ENCODE results near the gene LTB. TPM values are rescaled to one million over a fixed set of nuclear protein-coding genes. Genes with fewer than 3 reads are reported as not detected.

Gene LTB
- total and polyA plus RNA-seq, 2 donors = 128 to 337 TPM

DNA sequence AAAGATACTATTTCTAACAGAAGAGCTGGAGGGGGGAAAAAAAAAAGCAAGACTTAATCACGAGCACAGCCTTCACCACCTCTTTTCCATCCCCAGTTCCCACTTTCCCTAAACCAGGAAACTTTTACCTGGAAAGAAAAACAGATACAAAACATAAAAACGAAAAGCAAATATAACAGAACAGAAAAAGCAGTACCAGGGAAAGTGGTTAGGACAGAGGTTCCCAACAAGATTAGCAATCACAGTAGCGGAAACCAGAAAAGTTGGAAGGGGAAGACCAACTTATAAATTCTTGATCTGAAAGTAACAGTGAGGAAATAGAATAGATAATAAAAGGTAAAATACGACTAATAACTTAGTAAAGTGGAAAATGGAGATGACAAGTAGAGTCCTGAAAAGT is 41.6 kb downstream of the LTB start:
- Histone ChIP-seq H3K27me3 (ENCODE audit: control insufficient read depth in 2 of 2, insufficient read depth in 1 of 2, low read length in 1 of 2) (no peaks in the 10 kb centered on the region), H3K4me1 (ENCODE audit: control insufficient read depth in 2 of 2, insufficient read depth in 2 of 2, low read length in 2 of 2) (peaks cover 26 to 30% of the 10 kb centered on the region in 2 donors), H3K36me3 (ENCODE audit: control insufficient read depth in 2 of 2, insufficient read depth in 2 of 2, low read length in 1 of 2) (peaks cover 37 to 50% of the 10 kb centered on the region in 2 donors), H3K9me3 (ENCODE audit: control insufficient read depth in 2 of 2, insufficient read depth in 1 of 2, low read length in 1 of 2) (no peaks in the 10 kb centered on the region), H3K27ac (ENCODE audit: low read depth in 1 of 2, low read length in 1 of 2) (peak overlapping the region in 1 of 2 donors; percentile 92), H3K4me3 (ENCODE audit: low read length in 2 of 2) (peak overlapping the region; percentile 49 to 67)
- DNase-seq (ENCODE audit: low read depth in 6 of 9, low spot score in 9 of 9) = no peak
- WGBS = 25% methylated on average over 4 of the region's 4 CpGs

DNA sequence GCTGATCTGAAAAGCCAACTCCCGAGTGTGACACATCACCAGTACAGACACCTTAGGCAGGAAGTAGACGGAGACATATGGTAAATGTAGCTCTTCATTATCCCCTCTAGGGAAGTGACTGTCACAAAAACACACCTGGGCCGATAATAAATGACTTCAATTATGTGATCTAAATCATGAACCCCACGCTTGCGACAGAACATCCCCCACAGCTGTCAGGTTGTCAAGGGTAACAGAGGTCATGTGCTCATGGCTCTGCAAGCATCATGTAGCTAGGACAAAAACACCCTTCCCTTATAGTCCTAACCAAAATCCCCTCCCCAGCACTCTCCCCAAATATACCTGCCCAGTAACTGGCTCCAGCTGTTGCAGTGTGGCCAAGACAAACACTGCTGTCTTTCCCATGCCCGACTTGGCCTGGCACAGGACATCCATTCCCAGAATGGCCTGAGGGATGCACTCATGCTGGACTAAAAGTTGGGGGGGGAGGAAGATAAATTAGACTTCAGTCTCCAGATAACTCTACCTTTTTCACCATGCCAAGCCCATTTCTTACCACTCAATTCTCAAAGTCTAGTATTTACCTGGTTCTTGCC is 43.3 kb downstream of the LTB start:
- no peaks in the 10 kb centered on the region for H3K27me3 ChIP-seq (ENCODE audit: control insufficient read depth in 2 of 2, insufficient read depth in 1 of 2, low read length in 1 of 2)
- no peaks in the 10 kb centered on the region for H3K9me3 ChIP-seq (ENCODE audit: control insufficient read depth in 2 of 2, insufficient read depth in 1 of 2, low read length in 1 of 2)
- H3K4me3 ChIP-seq (ENCODE audit: low read length in 2 of 2) = no peak overlapping the region
- H3K4me1 ChIP-seq (ENCODE audit: control insufficient read depth in 2 of 2, insufficient read depth in 2 of 2, low read length in 2 of 2) = peaks cover 26 to 30% of the 10 kb centered on the region in 2 donors
- WGBS = 81% methylated on average over 6 of the region's 6 CpGs
- H3K27ac ChIP-seq (ENCODE audit: low read depth in 1 of 2, low read length in 1 of 2) = no peak overlapping the region
- peaks cover 55 to 68% of the 10 kb centered on the region in 2 donors for H3K36me3 ChIP-seq (ENCODE audit: control insufficient read depth in 2 of 2, insufficient read depth in 2 of 2, low read length in 1 of 2)
- no peak for DNase-seq (ENCODE audit: low read depth in 6 of 9, low spot score in 9 of 9)

DNA sequence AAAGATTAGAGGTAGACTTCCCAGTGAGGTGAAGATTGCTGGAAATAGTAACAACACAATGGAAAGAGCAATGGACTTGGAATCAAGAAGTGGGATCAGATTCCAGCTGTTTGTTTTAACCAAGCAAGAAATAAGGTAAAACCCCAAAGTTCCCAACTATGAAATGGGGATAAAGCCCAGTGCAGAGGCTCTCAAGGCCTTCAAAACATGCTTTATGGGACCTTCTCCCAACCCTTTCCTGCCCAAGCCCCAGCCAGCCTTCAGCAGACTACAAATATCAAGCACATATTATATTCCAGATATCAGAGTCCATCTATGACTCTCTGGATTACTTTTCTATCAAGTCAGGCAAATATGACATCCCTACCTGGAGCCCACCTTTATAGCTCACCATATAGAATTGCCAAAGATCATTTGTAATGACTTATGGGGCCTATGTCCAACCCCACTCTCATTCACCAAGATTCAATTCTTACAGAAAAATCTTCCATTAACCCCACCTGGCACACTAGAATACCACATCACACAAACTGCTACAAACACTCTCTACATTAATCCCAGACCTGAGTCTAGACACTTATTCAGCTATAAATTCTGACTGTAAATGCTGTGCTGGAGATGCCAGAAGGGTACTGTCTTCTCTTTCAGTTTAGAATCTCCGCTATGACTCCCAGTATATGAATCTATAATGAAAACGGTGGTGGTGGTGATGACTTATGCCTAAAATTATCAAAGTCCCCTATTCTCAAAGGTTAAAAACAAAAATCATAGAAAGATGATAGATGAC is 46.5 kb downstream of the LTB start:
- no peaks in the 10 kb centered on the region for H3K9me3 ChIP-seq (ENCODE audit: control insufficient read depth in 2 of 2, insufficient read depth in 1 of 2, low read length in 1 of 2)
- no peak overlapping the region for H3K4me3 ChIP-seq (ENCODE audit: low read length in 2 of 2)
- H3K36me3 ChIP-seq (ENCODE audit: control insufficient read depth in 2 of 2, insufficient read depth in 2 of 2, low read length in 1 of 2) = peaks cover 85 to 100% of the 10 kb centered on the region in 2 donors
- WGBS = 48% methylated on average over 2 of the region's 2 CpGs
- H3K27me3 ChIP-seq (ENCODE audit: control insufficient read depth in 2 of 2, insufficient read depth in 1 of 2, low read length in 1 of 2) = no peaks in the 10 kb centered on the region
- H3K27ac ChIP-seq (ENCODE audit: low read depth in 1 of 2, low read length in 1 of 2) = no peak overlapping the region
- peaks cover 20 to 23% of the 10 kb centered on the region in 2 donors for H3K4me1 ChIP-seq (ENCODE audit: control insufficient read depth in 2 of 2, insufficient read depth in 2 of 2, low read length in 2 of 2)
- no peak for DNase-seq (ENCODE audit: low read depth in 6 of 9, low spot score in 9 of 9)

- H3K27me3 ChIP-seq (ENCODE audit: control insufficient read depth in 2 of 2, insufficient read depth in 1 of 2, low read length in 1 of 2) = no peaks in the 10 kb centered on the region
- no peaks in the 10 kb centered on the region for H3K9me3 ChIP-seq (ENCODE audit: control insufficient read depth in 2 of 2, insufficient read depth in 1 of 2, low read length in 1 of 2)
- no peak overlapping the region for H3K4me3 ChIP-seq (ENCODE audit: low read length in 2 of 2)
- peaks cover 89 to 99% of the 10 kb centered on the region in 2 donors for H3K36me3 ChIP-seq (ENCODE audit: control insufficient read depth in 2 of 2, insufficient read depth in 2 of 2, low read length in 1 of 2)
- no peak overlapping the region for H3K27ac ChIP-seq (ENCODE audit: low read depth in 1 of 2, low read length in 1 of 2)
- WGBS = 94% methylated on average over 24 of the region's 24 CpGs
- DNase-seq (ENCODE audit: low read depth in 6 of 9, low spot score in 9 of 9) = no peak
- peaks cover 10 to 11% of the 10 kb centered on the region in 2 donors for H3K4me1 ChIP-seq (ENCODE audit: control insufficient read depth in 2 of 2, insufficient read depth in 2 of 2, low read length in 2 of 2)
Measured at GRCh38 chr6:31534521-31535040, 47.6 kb downstream of the LTB start.

DNA sequence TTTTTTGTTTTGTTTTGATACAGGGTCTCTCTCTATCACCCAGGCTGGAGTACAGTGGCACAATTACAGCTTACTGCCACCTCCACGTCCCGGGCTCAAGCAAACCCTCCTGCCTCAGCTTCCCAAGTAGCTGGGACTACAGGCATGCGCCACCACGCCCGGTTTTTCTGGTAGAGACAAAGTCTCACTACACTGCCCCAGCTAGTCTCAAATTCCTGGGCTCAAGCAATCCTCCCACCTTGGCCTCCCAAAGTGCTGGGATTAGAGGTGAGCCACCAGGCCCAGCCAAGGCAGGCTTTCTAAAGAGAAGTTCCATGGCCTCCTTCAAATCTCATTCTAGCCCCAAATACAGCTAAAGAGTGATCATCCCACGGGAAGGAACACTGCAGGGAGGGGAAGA is 48.2 kb downstream of the LTB start:
- DNase-seq (ENCODE audit: low read depth in 6 of 9, low spot score in 9 of 9) = no peak
- H3K27me3 ChIP-seq (ENCODE audit: control insufficient read depth in 2 of 2, insufficient read depth in 1 of 2, low read length in 1 of 2) = no peaks in the 10 kb centered on the region
- 96% methylated on average over 6 of the region's 6 CpGs for WGBS
- peaks cover 5 to 6% of the 10 kb centered on the region in 2 donors for H3K4me1 ChIP-seq (ENCODE audit: control insufficient read depth in 2 of 2, insufficient read depth in 2 of 2, low read length in 2 of 2)
- H3K9me3 ChIP-seq (ENCODE audit: control insufficient read depth in 2 of 2, insufficient read depth in 1 of 2, low read length in 1 of 2) = no peaks in the 10 kb centered on the region
- H3K27ac ChIP-seq (ENCODE audit: low read depth in 1 of 2, low read length in 1 of 2) = no peak overlapping the region
- no peak overlapping the region for H3K4me3 ChIP-seq (ENCODE audit: low read length in 2 of 2)
- peaks cover 87 to 98% of the 10 kb centered on the region in 2 donors for H3K36me3 ChIP-seq (ENCODE audit: control insufficient read depth in 2 of 2, insufficient read depth in 2 of 2, low read length in 1 of 2)

DNA sequence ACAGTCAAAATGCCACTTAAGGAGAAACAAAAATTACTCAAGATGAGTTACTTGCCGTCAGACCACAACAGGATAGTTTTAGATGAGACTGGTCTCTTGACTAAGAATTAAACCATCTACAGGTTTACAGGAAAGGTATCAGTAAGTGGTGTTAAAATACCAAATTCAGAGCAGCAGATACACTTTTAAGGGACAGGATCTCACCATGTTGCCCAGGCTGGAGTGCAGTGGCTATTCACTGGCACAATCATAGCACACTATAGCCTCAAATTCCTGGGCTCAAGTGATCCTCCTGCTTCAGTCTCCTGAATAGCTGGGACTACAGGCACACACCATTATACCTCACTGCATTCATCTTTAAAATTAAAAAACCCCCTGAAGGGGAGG is 48.8 kb downstream of the LTB start:
- WGBS = 96% methylated on average over 1 of the region's 1 CpG
- DNase-seq (ENCODE audit: low read depth in 6 of 9, low spot score in 9 of 9) = no peak
- no peak overlapping the region for H3K27ac ChIP-seq (ENCODE audit: low read depth in 1 of 2, low read length in 1 of 2)
- H3K4me1 ChIP-seq (ENCODE audit: control insufficient read depth in 2 of 2, insufficient read depth in 2 of 2, low read length in 2 of 2) = peaks cover 0 to 2% of the 10 kb centered on the region in 2 donors
- no peaks in the 10 kb centered on the region for H3K27me3 ChIP-seq (ENCODE audit: control insufficient read depth in 2 of 2, insufficient read depth in 1 of 2, low read length in 1 of 2)
- H3K9me3 ChIP-seq (ENCODE audit: control insufficient read depth in 2 of 2, insufficient read depth in 1 of 2, low read length in 1 of 2) = no peaks in the 10 kb centered on the region
- no peak overlapping the region for H3K4me3 ChIP-seq (ENCODE audit: low read length in 2 of 2)
- H3K36me3 ChIP-seq (ENCODE audit: control insufficient read depth in 2 of 2, insufficient read depth in 2 of 2, low read length in 1 of 2) = peaks cover 82 to 96% of the 10 kb centered on the region in 2 donors

DNA sequence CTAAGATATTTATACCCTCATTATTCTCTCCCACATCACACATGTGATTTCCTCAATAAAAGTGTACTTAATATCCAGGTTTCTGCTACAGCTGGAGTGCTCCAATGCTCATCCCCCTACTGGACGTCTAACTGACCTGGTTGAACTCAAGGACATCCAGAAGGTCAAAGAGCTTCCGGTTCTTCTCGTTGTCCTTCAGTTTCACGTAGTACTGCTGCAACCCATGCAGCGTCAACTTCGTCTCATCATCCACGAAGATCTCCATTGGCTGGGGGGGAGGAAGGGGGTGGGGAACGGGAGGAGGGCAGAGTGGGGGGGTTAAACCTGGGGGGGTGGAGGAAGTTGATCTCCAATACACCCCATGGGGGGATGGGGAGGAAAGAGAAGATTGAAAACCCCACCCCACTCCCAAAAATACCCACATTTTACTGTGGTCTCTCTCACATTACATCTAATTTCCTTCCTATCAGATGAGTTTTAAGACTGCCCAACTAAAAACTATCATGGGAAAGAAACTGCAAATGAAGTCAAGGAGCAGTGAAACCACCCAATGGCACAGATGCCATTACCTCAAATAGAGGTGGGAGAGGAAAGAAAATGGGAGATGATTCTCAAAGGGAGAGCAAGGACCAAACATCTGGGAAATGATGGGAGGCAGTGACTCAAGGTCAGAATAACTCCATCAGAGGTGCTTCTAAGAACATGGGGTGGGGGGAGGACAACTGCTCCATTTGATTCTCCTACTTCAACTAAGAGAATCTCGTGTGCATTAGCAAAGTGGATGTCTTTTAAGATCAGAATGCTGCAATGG is 49.4 kb downstream of the LTB start:
- Histone ChIP-seq H3K4me3 (ENCODE audit: low read length in 2 of 2) (no peak overlapping the region), H3K27ac (ENCODE audit: low read depth in 1 of 2, low read length in 1 of 2) (no peak overlapping the region), H3K9me3 (ENCODE audit: control insufficient read depth in 2 of 2, insufficient read depth in 1 of 2, low read length in 1 of 2) (no peaks in the 10 kb centered on the region), H3K4me1 (ENCODE audit: control insufficient read depth in 2 of 2, insufficient read depth in 2 of 2, low read length in 2 of 2) (no peaks in the 10 kb centered on the region), H3K36me3 (ENCODE audit: control insufficient read depth in 2 of 2, insufficient read depth in 2 of 2, low read length in 1 of 2) (peaks cover 76 to 92% of the 10 kb centered on the region in 2 donors), H3K27me3 (ENCODE audit: control insufficient read depth in 2 of 2, insufficient read depth in 1 of 2, low read length in 1 of 2) (no peaks in the 10 kb centered on the region)
- 96% methylated on average over 9 of the region's 9 CpGs for WGBS
- no peak for DNase-seq (ENCODE audit: low read depth in 6 of 9, low spot score in 9 of 9)

- no peak for DNase-seq (ENCODE audit: low read depth in 6 of 9, low spot score in 9 of 9)
- WGBS = 84% methylated on average over 9 of the region's 9 CpGs
- H3K27me3 ChIP-seq (ENCODE audit: control insufficient read depth in 2 of 2, insufficient read depth in 1 of 2, low read length in 1 of 2) = no peaks in the 10 kb centered on the region
- peaks cover 76 to 83% of the 10 kb centered on the region in 2 donors for H3K36me3 ChIP-seq (ENCODE audit: control insufficient read depth in 2 of 2, insufficient read depth in 2 of 2, low read length in 1 of 2)
- H3K4me1 ChIP-seq (ENCODE audit: control insufficient read depth in 2 of 2, insufficient read depth in 2 of 2, low read length in 2 of 2) = no peaks in the 10 kb centered on the region
- H3K9me3 ChIP-seq (ENCODE audit: control insufficient read depth in 2 of 2, insufficient read depth in 1 of 2, low read length in 1 of 2) = no peaks in the 10 kb centered on the region
- H3K4me3 ChIP-seq (ENCODE audit: low read length in 2 of 2) = no peak overlapping the region
- no peak overlapping the region for H3K27ac ChIP-seq (ENCODE audit: low read depth in 1 of 2, low read length in 1 of 2)
Measured at GRCh38 chr6:31531771-31532643, 50.2 kb downstream of the LTB start.
